ENCODE data around the gene HEMGN. TPM values are rescaled to one million over a fixed set of nuclear protein-coding genes. Genes with fewer than 3 reads are reported as not detected.
A peak's percentile ranks its signal among the peaks of the same experiment; 100 is the strongest.
"Not testable (repeated sequence)": the region's sequence is repeated elsewhere in the genome, so short reads cannot be mapped to it uniquely, and the experiment has no call there.

The HEMGN gene
- polyA plus RNA-seq, 4 donors = 2.8 to 4.3 (median 3.7) TPM

- DNase-seq (ENCODE audit: low read depth in 4 of 4, low spot score in 3 of 4) = no peak
Measured at GRCh38 chr9:97966493-97966892, 28.5 kb upstream of the HEMGN start.

- DNase-seq (ENCODE audit: low read depth in 4 of 4, low spot score in 3 of 4) = no peak
Measured at GRCh38 chr9:97964901-97965300, 26.9 kb upstream of the HEMGN start.

GRCh38 chr9:97963232-97963631 is 25.3 kb upstream of the HEMGN start:
- no peak for DNase-seq (ENCODE audit: low read depth in 4 of 4, low spot score in 3 of 4)

- no peak for DNase-seq (ENCODE audit: low read depth in 4 of 4, low spot score in 3 of 4)
Measured at GRCh38 chr9:97962575-97962974, 24.6 kb upstream of the HEMGN start.

GRCh38 chr9:97962136-97962535 is 24.2 kb upstream of the HEMGN start:
- DNase-seq (ENCODE audit: low read depth in 4 of 4, low spot score in 3 of 4) = no peak

GRCh38 chr9:97961361-97961760 is 23.4 kb upstream of the HEMGN start:
- DNase-seq (ENCODE audit: low read depth in 4 of 4, low spot score in 3 of 4) = no peak

- DNase-seq (ENCODE audit: low read depth in 4 of 4, low spot score in 3 of 4) = not testable (repeated sequence)
Measured at GRCh38 chr9:97960678-97961328, 22.8 kb upstream of the HEMGN start.

- no peak for DNase-seq (ENCODE audit: low read depth in 4 of 4, low spot score in 3 of 4)
Measured at GRCh38 chr9:97959585-97959984, 21.6 kb upstream of the HEMGN start.

- no peak for DNase-seq (ENCODE audit: low read depth in 4 of 4, low spot score in 3 of 4)
Measured at GRCh38 chr9:97958812-97959511, 21.0 kb upstream of the HEMGN start.

- no peak for DNase-seq (ENCODE audit: low read depth in 4 of 4, low spot score in 3 of 4)
Measured at GRCh38 chr9:97956331-97956730, 18.4 kb upstream of the HEMGN start.

GRCh38 chr9:97954550-97954989 is 16.6 kb upstream of the HEMGN start:
- peak in 1 of 4 donors; percentile 8 for DNase-seq (ENCODE audit: low read depth in 4 of 4, low spot score in 3 of 4)

GRCh38 chr9:97950873-97951272 is 12.9 kb upstream of the HEMGN start:
- not testable (repeated sequence) for DNase-seq (ENCODE audit: low read depth in 4 of 4, low spot score in 3 of 4)

GRCh38 chr9:97947094-97947493 is 9.1 kb upstream of the HEMGN start:
- not testable (repeated sequence) for DNase-seq (ENCODE audit: low read depth in 4 of 4, low spot score in 3 of 4)

- not testable (repeated sequence) for DNase-seq (ENCODE audit: low read depth in 4 of 4, low spot score in 3 of 4)
Measured at GRCh38 chr9:97945470-97945869, 7.5 kb upstream of the HEMGN start.

- no peak for DNase-seq (ENCODE audit: low read depth in 4 of 4, low spot score in 3 of 4)
Measured at GRCh38 chr9:97944612-97945011, 6.6 kb upstream of the HEMGN start.

- DNase-seq (ENCODE audit: low read depth in 4 of 4, low spot score in 3 of 4) = no peak
Measured at GRCh38 chr9:97943308-97943855, 5.4 kb upstream of the HEMGN start.

- no peak for DNase-seq (ENCODE audit: low read depth in 4 of 4, low spot score in 3 of 4)
Measured at GRCh38 chr9:97941323-97941722, 3.4 kb upstream of the HEMGN start.

GRCh38 chr9:97940741-97941140 is 2.8 kb upstream of the HEMGN start:
- no peak for DNase-seq (ENCODE audit: low read depth in 4 of 4, low spot score in 3 of 4)

GRCh38 chr9:97940233-97940632 is 2.3 kb upstream of the HEMGN start:
- DNase-seq (ENCODE audit: low read depth in 4 of 4, low spot score in 3 of 4) = no peak

GRCh38 chr9:97936998-97937397 is 974 bp downstream of the HEMGN start:
- no peak for DNase-seq (ENCODE audit: low read depth in 4 of 4, low spot score in 3 of 4)

GRCh38 chr9:97935276-97935675 is 2.7 kb downstream of the HEMGN start:
- DNase-seq (ENCODE audit: low read depth in 4 of 4, low spot score in 3 of 4) = no peak

All from right renal pelvis (tissue), 4 donors.